ENCODE measurements around the gene TCF7L2.

Gene TCF7L2

GRCh38 chr10:113128450-113129070 is 178.5 kb downstream of the TCF7L2 start:
- DNase-seq: no peak

GRCh38 chr10:113129117-113129516 is 179.1 kb downstream of the TCF7L2 start:
- DNase-seq: no peak

DNA sequence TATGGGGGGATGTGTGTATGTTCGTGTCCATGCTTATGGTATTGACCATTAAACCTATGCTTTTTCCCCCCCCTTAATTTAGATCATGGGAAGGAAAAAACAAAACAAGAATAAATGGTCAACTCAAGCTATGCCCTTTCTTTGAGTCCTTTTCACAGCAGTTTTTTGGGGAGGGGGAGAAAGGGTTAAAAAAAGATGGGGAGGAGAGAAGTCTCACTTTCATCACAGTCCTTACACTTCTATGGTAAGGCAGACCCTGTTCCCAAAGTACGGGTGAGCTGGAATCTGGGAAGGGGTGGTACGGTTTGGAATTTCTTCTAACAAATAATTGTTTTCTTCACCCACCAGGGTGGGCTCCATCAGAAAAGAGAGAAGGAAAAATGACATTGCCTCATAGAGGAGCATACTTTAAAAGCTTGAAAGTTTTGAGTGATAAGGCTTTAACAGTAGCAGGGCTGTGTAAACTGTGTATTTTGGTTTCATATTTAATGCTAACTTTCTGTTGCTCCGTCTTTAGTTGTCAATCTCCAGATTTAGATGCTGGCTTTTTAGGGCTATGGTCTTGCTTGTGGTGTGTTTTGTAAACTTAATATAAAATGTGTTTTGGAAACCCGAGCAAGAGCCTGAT is 180.1 kb downstream of the TCF7L2 start:
- DNase-seq: no peak

- DNase-seq: no peak
Measured at GRCh38 chr10:113131613-113132261, 181.7 kb downstream of the TCF7L2 start.

DNA sequence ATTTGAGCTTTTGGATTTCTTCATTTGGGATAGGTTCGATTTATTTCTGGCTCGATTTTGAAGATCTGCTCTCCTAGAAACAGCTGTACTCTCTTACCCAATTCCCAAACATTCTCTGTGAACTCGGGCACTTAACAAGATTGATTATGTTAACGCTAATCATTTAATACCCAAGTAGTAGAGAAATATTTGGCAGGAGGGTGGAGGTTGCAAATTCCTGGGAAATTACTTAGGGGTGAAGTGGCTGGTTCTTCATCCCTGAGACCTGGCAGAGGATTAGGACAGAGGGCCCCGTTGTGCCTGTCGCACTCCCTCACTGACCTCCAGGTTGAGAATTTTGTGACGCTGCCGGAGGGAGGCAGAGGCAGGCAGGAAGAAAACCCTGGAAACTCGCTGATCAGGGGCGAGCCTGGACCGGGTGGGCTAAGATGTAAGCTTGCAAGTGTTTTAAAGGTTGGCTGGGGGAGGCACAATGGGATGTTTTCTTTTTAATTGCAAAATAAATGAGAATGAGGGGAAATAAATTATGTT is 182.6 kb downstream of the TCF7L2 start:
- DNase-seq: no peak

- no peak for DNase-seq
Measured at GRCh38 chr10:113133497-113134115, 183.6 kb downstream of the TCF7L2 start.

DNA sequence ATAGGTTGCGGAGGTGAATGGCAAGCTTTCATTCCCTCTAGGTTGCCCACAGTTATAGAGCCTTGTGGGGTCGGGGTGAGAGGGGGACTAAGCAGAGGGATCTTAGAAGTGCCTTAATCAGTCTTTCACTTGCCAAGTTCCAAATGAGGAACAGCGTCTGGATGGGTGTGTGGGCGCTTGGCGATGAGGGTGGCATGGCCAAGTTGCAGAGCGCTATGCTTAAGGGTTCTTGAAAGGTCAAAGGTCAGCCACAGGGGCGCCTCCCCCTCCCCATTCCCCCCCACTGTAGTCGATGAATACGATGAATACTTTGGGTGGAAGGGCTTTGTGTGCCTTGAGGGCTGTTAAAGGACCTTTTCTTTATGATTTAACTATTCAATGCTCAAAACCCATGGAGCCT is 185.0 kb downstream of the TCF7L2 start:
- no peak for DNase-seq

- DNase-seq: no peak
Measured at GRCh38 chr10:113137941-113138685, 188.1 kb downstream of the TCF7L2 start.

- no peak for DNase-seq
Measured at GRCh38 chr10:113138937-113139585, 189.0 kb downstream of the TCF7L2 start.

DNA sequence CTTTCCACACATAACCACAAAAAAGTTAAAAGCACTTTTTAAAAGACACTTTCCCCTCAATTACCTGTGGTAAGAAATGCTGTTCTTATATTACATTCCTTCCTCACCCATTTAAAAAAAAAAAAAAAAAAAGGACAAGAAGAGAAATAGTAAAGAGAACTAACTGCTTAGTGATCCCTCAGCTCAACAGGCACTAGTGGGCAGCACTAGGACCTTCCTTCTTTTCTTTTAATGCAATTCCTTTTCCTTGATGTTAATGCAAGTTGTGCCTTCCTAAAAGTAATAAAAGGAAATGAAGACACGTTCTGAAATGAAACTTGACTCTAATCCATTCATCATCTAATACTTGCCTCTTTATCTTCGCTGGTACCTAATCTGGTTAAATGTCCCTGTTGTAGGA is 189.7 kb downstream of the TCF7L2 start:
- DNase-seq: peak; percentile 15

DNA sequence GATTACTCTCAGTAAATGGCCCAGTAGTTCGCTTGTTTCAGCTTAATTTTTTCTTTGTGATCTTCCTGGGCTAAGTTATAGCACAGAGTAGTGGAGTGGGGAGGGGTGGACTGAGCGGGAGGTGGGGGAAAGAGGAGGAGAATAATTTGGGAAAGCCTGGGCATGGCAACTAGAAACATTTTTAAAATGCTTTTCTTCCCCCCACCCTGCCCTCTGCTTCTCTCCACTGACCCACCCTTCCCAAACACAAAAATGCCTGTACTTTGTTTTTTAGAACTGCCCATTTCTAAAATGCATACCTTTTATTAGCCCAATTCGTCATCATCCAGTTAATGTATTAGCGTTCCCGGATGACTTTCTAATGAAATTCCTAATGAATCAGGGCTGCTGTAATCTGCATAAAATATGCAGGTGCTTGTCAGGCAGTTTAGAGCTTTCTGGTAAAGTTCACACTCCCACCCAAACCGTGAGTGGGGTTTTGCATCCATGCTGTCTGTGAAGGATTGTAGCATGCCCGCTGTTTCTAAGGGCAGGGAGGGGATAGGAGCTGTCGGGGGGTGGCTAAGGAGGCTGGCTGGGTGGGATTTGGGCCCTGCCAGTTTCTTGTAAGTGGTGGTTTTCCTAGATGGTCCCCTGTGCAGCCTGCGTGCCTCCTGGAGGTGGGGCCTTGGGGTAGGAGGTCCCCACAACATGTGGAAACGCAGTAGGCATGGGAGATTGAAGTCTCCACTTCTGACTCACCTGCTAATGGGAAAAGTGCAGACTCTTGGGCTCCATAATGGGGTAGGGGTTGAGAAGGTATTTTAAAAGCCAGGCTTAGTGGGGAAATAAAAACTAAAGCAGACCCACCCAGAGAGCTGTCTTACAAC is 190.3 kb downstream of the TCF7L2 start:
- no peak for DNase-seq

- DNase-seq: no peak
Measured at GRCh38 chr10:113142601-113143362, 192.7 kb downstream of the TCF7L2 start.

DNA sequence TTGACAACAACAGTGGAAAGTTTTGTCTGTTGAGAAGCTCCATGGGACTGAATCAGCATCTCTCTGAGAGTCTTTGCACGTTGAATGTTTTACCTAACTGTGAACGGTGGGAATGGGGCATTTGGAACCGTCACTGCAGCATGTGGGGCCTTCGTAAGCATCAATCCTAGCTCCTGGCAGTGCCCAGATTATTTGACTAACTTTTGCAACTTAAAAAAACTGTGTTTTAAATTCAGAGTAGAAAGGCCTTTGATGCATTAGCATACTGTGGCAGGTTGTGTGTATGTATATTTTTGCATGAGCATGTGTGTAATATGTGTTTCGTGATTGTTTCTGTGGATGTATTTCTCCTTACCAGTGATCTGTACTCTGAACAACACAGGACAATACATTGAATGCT is 194.5 kb downstream of the TCF7L2 start:
- DNase-seq: no peak

GRCh38 chr10:113148071-113148825 is 198.2 kb downstream of the TCF7L2 start:
- DNase-seq: no peak

- DNase-seq: no peak
Measured at GRCh38 chr10:113148901-113149300, 198.9 kb downstream of the TCF7L2 start.

DNA sequence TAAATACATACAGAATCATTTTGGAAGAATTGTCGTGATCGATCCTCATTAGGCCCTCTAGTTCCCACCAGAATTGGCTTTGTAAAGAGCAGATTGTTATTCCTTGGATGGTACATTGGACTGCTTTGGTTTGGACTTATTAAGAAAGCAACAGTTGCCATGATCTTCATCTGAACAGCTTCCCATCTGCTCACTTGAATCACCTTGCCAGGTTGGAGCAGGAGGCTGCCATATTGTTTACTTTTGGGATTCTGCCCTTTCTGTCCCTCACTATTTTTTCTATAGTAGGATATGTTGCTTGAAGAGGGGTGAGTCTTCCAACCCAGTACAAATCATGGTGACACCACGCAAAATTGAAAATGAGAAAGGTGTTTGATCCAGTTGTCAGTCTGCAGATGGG is 199.6 kb downstream of the TCF7L2 start:
- no peak for DNase-seq

DNA sequence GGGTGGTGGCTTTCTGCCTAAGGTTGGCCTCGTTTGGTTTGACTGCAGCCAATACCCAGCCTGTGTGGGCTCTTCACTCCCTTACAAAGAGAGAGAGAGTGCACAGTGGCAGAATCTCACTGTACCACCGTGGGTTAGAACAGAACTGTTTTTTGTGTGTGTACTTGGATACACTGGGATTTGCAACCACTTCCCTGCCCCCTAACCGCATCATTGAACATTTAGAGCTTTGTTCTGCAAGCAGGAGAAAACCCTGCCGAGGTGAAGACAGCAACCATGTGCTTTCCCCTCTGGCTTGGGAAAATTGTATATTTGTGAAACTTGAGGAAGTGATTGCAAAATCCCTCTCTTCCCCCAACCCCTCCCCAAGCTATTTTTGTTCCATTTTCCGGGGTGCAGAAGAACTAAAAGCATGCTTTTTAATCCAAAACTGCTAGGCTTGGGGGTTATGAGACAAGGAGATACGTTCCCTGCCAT is 201.2 kb downstream of the TCF7L2 start:
- DNase-seq: no peak

- DNase-seq: no peak
Measured at GRCh38 chr10:113153493-113154102, 203.6 kb downstream of the TCF7L2 start.

- DNase-seq: no peak
Measured at GRCh38 chr10:113157441-113157840, 207.4 kb downstream of the TCF7L2 start.
